Bronchial smooth muscle cell (primary cell): Measurements from ENCODE around the gene C1orf115. TPM values are rescaled to one million over a fixed set of nuclear protein-coding genes. Genes with fewer than 3 reads are reported as not detected.

Experiments
- total RNA-seq: library from RNA; depleted of rRNA; stranded (reverse); fragments of >200 nt; gene quantifications from 2 replicates; pipeline ENCODE4 v1.2.1, GENCODE V29; 2014

The C1orf115 gene, protein sequence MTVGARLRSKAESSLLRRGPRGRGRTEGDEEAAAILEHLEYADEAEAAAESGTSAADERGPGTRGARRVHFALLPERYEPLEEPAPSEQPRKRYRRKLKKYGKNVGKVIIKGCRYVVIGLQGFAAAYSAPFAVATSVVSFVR
- 0.09 and 0.16 TPM in 2 replicates for total RNA-seq

DNA sequence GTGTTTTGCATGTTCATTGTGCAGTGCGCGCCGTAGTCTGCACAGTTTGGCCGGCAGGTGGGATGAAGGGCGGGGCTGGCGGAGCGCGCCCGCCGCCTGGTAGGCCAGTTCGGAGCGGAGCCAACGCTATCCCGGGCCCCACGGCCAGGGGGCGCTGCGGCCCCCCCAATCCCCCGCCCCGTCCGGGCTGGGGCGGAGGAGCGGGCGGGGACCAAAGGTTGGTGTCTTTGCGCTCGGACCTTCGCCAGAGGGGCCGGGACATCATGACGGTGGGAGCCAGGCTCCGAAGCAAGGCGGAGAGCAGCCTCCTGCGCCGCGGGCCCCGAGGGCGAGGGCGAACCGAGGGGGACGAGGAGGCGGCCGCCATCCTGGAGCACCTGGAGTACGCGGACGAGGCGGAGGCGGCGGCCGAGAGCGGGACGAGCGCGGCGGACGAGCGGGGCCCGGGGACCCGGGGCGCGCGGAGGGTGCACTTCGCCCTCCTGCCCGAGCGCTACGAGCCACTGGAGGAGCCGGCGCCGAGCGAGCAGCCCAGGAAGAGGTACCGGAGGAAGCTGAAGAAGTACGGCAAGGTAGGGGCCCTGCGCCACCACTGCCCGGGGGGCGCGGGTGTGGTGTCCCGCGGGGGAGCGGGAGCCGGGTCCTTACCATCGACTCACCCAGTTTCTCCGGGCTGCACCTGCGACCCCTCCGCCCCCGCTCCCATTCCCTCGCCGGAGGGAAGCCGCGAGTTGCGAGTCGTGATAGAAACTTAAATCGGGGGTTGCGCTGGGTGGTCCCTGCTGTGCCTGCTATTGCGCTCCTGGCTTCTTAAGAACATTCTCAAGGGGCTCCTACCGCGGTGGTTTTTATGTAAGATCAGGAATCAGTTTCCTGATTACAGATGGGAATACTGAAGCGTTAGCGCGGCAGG, at the start of gene C1orf115:
TSS of gene C1orf115 (plus strand) at position 224 of the 913 bp plus-strand sequence. CDS start at position 264, 40 bp downstream.

DNA sequence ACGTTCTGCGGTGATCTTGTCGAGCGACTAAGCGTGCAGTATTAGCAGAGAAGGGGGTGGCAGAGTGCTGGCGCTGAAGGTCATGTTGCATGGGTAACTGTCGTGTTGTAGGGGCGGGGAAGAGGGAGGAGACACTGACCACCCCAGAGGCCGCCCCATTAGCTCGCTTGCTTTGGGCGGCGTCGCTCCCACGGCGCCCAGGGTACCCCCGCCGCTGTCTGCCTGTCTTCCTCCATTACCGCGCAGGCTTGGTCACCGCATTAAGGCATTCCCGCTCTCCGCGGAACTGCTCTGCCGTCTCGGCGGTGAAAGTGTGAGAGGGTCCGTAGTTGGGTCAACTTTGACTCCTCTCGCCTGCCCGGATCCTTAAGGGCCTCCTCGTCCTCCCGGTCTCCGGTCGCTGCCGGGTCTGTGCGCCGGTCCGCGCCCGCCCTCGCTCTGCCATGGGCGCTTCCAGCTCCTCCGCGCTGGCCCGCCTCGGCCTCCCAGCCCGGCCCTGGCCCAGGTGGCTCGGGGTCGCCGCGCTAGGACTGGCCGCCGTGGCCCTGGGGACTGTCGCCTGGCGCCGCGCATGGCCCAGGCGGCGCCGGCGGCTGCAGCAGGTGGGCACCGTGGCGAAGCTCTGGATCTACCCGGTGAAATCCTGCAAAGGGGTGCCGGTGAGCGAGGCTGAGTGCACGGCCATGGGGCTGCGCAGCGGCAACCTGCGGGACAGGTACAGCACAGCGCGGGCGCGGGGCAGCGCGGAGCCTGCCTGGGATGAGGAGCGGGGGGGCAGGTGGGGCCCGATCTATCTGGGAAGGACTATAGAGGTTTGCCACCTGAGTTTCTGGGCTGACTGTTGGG, 58.1 kb downstream of the C1orf115 start, which contains the start of gene MTARC2:
TSS of gene MTARC2 (plus strand) at position 234 of the 846 bp plus-strand sequence. CDS start at position 444, 210 bp downstream.

Other genes with a start within 250 kb of the C1orf115 start
- gene MARK1, start 162.2 kb upstream of the C1orf115 start, total RNA-seq = under 0.01 TPM in 2 replicates
- gene MTARC2, start 58.0 kb downstream of the C1orf115 start, total RNA-seq = 2.4 and 5.3 TPM in 2 replicates
- 0.16 and 0.86 TPM in 2 replicates for gene MTARC1, start 96.5 kb downstream of the C1orf115 start, total RNA-seq
- gene HLX, start 189.1 kb downstream of the C1orf115 start, total RNA-seq = 4.7 and 6.1 TPM in 2 replicates